ENCODE results near the gene PRSS16.
"Not testable (repeated sequence)": the region's sequence is repeated elsewhere in the genome, so short reads cannot be mapped to it uniquely, and the experiment has no call there.

PRSS16 gene

GRCh38 chr6:27247133-27247836 lies at the start of gene PRSS16:
TSS of gene PRSS16 (plus strand) at chr6:27247701. CDS start at chr6:27247738, 37 bp downstream.
- FAIRE-seq, result no peak

- no peak for FAIRE-seq
Observed at GRCh38 chr6:27205375-27206278, 41.9 kb upstream of the PRSS16 start.

- no peak for FAIRE-seq
Observed at GRCh38 chr6:27206806-27207205, 40.7 kb upstream of the PRSS16 start.

DNA sequence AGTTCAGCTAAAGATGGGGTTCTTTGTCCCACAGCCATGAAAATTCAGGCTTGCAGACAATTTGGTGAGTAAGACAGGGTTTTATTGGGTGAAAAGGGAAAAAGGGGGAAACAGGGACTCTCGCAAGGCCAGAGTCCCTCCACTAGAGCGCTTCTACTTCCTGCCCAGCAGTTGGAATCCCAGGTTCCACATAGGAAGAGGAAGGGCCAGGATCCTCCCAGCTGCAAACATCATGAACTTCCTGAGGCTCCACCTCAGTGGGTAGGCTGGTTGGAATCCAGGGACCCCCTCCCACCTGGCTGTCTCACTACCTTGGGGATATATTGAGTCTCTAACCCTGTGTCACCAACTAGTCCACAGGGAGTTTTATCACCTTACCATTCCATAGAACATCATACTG lies 39.5 kb upstream of the PRSS16 start:
- FAIRE-seq, result no peak

DNA sequence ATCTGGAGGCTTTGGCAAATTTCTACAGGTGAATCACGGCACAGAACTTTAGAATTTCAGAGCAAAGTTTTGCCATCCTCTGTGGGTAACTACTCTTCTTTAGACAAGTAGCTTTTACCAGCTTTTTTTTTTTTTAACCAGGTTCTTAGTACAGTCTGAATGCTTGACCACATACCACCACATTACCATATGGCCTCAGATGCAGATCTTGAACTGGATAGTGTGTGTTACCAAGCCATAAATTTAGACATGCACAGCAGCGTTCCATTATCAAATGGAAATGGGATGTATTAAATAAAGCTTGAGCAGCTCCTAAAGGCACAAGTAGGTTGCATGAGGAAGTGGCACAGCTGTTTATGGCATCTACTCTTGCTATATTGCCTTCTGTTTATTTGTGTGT lies 38.3 kb upstream of the PRSS16 start:
- no peak for FAIRE-seq

DNA sequence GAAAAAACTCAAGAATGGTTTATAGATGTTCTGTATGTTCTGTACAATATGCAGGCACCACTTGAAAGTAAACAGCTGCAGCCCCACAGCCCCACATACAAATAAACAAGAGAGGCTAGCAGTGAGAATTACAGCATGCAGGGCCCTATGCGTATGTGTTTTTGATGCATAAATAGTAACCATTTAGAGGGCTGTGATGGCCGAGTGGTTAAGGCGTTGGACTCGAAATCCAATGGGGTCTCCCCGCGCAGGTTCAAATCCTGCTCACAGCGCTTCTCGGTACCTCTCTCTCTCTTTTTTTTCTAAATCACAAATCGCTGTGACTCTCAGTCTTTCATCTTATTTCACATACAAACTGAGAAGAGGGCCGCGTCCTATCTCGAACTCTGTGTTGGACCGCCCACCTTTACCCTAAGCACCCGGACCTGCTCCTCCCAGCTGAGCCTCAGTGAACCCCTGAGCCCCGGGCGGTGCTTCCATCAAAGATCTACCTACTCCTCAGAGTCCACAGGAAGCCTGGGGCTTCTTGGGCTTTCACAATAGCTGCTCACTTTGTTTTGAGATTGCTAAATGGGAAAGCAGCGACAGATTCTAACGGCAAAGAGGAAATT lies 37.7 kb upstream of the PRSS16 start:
- no peak for FAIRE-seq

- peak; percentile 79 for FAIRE-seq
Observed at GRCh38 chr6:27213091-27213517, 34.4 kb upstream of the PRSS16 start.

DNA sequence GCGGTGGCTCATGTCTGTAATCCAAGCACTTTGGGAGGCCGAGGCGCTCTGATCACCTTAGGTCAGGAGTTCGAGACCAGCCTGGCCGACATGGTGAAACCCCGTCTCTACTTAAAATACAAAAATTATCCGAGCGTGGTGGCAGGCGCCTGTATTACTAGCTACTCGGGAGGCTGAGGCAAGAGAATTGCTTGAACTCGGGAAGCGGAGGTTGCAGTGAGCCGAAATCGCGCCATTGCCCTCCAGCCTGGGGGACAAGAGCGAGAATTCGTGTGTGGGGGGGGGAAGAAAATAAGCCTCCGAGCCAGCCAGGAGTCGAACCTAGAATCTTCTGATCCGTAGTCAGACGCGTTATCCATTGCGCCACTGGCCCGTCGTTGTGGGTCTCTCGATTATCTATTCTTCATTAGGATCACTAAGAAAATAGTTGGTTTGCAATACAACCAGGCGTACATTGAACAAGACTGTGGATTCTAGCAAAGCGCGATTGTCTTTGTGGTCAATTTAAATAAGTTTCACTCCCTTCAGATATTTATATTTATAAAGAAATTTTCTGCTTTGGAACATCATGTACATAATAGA lies 33.9 kb upstream of the PRSS16 start:
- FAIRE-seq, result peak; percentile 75

DNA sequence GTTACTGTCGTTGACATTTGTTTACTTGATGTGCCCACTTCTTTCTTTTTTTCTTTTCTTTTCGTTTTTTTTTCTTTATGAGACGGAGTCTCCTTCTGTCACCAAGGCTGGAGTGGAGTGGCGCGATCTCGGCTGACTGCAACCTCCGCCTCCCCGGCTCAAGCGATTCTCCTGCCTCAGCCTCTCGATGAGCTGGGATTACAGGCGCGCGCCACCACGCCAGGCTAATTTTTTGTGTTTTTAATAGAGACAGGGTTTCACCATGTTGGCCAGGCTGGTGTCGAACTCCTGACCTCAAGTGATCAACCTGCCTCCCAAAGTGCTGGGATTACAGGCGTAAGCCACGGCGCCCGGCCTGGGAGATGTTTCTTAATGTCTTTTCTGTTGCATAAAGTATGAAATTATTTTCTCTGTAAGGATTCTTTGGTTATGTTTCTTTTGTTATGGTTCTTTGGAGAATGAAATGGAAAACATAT lies 33.3 kb upstream of the PRSS16 start:
- no peak for FAIRE-seq

DNA sequence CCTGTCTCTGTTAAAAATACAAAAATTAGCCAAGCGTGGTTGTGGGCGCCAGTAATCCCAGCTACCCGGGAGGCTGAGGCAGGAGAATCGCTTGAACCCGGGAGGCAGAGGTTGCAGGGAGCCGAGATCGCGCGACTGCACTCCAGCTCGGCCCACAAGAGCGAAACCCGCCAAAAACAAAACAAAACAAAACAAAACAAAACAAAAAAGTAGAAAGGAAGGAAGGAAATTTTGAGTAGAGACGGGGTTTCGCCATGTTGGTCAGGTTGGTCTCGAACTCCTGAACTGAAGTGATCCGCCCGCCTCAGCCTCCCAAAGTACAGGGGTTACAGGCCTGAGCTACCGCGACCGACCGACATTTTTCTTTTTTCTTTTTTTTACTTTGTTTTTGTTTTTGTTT lies 30.6 kb upstream of the PRSS16 start:
- FAIRE-seq, result no peak

DNA sequence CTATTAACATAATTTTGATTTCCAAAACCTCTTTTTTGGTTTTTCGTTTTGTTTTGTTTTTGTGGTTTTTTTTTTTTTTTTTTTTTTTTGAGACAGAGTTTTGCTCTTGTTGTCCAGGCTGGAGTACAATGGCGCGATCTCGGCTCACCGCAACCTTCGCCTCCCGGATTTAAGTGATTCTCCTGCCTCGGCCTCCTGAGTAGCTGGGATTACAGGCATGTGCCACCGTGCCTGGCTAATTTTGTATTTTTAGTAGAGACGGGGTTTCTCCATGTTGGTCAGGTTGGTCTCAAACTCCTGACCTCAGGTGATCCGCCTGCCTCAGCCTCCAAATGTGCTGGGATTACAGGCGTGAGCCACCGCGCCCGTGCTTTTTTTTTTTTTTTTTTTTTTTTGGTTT lies 24.5 kb upstream of the PRSS16 start:
- FAIRE-seq, result not testable (repeated sequence)

- no peak for FAIRE-seq
Observed at GRCh38 chr6:27224729-27225128, 22.8 kb upstream of the PRSS16 start.

- FAIRE-seq, result no peak
Observed at GRCh38 chr6:27228963-27229477, 18.5 kb upstream of the PRSS16 start.

DNA sequence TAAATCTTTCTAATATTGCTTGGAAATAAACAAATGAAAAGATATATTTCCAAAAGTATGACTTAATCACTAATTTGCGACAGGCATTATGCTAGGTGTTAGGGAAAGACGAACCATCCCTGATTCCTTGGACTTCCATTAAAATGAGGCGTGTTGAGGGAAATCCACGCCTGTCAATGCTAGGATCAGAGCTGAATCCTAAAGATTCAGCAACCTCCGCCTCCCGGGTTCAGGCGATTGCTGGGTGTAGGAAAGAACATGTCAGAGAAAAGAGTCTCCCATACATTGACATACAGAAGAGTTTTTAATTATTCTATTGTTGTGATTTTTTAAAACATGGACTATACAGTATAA lies 16.8 kb upstream of the PRSS16 start:
- no peak for FAIRE-seq

GRCh38 chr6:27234576-27234975 lies 12.9 kb upstream of the PRSS16 start:
- FAIRE-seq, result no peak

DNA sequence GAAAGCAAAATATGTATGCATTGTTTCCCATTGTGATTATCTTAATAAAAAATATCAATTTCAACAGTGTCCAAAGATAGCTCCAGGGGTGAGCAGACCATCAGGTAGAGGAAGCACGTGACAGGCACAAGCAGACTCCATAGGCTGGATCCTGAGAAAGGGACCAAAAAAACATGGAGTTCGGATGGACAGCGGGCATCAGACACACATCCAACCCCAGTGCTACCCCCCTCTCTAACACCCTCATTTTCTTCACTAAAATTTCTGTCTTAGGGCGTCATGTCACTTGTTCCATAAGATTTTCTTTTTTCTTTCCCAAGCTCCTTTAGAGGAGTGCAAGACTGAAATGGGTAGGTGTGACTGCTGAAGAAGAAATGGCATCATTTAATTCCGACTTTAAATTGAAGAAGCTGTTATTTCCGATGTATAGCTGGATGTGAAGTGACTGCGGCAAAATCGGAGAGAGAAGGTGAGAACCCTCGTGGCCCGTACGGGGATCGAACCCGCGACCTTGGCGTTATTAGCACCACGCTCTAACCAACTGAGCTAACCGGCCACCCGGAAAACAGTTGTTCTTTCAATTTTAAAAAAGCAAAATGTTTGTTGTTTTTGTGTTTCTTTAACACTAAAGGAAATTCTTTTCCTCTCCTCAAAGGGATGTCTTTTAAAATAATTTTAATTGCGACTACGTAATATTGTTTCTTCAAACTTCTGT lies 10.3 kb upstream of the PRSS16 start:
- peak; percentile 87 for FAIRE-seq

- no peak for FAIRE-seq
Observed at GRCh38 chr6:27238010-27238983, 9.2 kb upstream of the PRSS16 start.

- FAIRE-seq, result no peak
Observed at GRCh38 chr6:27239258-27239657, 8.2 kb upstream of the PRSS16 start.

DNA sequence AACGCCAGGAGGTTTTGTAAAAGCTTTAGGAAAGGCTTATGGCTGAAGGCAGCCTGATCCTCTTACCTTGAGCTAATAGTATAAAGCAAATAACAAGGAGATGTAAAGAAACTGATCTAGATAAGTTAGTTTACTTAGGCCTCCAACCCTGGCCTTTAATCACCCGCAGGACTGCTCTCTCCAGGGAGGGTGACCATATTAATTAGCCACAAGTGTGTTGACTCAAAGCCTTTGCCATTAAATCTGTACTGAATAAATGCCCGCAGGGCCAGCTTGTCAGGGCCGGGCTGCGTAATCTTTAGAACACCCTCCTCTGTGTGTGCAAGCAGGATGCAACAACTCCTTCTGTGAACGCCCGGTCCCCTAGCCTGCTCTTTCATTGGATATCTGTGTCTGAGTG lies 6.1 kb upstream of the PRSS16 start:
- no peak for FAIRE-seq

DNA sequence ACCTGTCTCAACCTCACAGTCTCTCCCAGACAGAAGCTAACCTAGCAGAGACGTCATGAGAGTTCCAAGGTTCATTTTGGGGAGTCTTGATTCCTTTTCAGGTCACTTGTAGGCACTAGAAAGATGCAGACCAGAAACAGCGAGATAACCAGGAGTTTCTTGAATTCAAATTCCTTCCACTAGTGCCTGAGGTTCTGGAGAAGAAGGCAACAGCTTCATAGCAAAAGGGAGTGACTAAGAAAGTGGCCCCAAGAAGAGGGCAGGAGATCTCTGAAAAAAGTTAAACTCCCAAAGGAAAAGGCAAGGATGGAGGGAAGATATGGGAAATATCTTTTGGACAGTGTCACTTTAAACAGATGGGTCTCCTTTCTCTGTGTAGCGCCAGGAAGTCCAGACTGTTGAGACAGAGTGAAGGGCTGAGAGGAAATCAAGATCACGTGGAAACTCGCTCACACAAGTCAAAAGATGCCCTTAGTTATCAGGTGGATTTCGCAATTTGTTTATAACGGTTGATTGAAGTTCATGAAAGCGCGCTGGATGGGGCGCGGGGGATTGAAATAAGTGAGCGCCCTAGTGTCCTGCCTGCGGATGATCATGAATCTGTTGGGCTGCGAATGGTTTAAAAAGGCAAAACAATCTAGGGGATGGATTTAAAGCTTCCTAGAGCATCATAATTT lies 4.8 kb upstream of the PRSS16 start:
- no peak for FAIRE-seq

- FAIRE-seq, result no peak
Observed at GRCh38 chr6:27248783-27249182, 1.3 kb downstream of the PRSS16 start.
